Ishikawa (cell line): Measurements from ENCODE around the gene MRPL57.
A peak's percentile ranks its signal among the peaks of the same experiment; 100 is the strongest.

ENCODE experiments used
- CEBPB ChIP-seq: IDR thresholded peaks from 2 replicates; pipeline ENCODE4 v1.6.1; 2012
- CREB1 ChIP-seq: IDR thresholded peaks from 2 replicates; pipeline ENCODE4 v1.6.1; 2012; ENCODE audit warnings: low read depth
- EGR1 ChIP-seq: IDR thresholded peaks from 2 replicates; pipeline ENCODE4 v1.6.1; 2012
- EP300 ChIP-seq: IDR thresholded peaks from 2 replicates; pipeline ENCODE4 v1.6.1; 2012; ENCODE audit warnings: borderline replicate concordance
- FOXM1 ChIP-seq: IDR thresholded peaks from 2 replicates; pipeline ENCODE4 v1.6.1; 2012; ENCODE audit warnings: low read depth, borderline replicate concordance
- MAX ChIP-seq: IDR thresholded peaks from 2 replicates; pipeline ENCODE4 v1.6.1; 2012
- NFIC ChIP-seq: IDR thresholded peaks from 2 replicates; pipeline ENCODE4 v1.6.1; 2012
- RAD21 ChIP-seq: IDR thresholded peaks from 2 replicates; pipeline ENCODE4 v1.6.1; 2012; ENCODE audit warnings: low read depth
- REST ChIP-seq: IDR thresholded peaks from 2 replicates; pipeline ENCODE4 v1.6.1; 2012; ENCODE audit warnings: low read depth, mild to moderate bottlenecking
- TAF1 ChIP-seq: IDR thresholded peaks from 2 replicates; pipeline ENCODE4 v1.6.1; 2012; ENCODE audit warnings: low read depth, mild to moderate bottlenecking
- TCF12 ChIP-seq: IDR thresholded peaks from 2 replicates; pipeline ENCODE4 v1.6.1; 2012; ENCODE audit warnings: low read depth
- TEAD4 ChIP-seq: IDR thresholded peaks from 2 replicates; pipeline ENCODE4 v1.6.1; 2012
- USF1 ChIP-seq: IDR thresholded peaks from 2 replicates; pipeline ENCODE4 v1.6.1; 2012
- YY1 ChIP-seq: IDR thresholded peaks from 2 replicates; pipeline ENCODE4 v1.6.1; 2012; ENCODE audit warnings: low read depth
- ZBTB7A ChIP-seq: IDR thresholded peaks from 2 replicates; pipeline ENCODE4 v1.6.1; 2012; ENCODE audit warnings: low read depth

Gene MRPL57

GRCh38 chr13:21171420-21171819, 5.0 kb upstream of the MRPL57 start:
- TF ChIP-seq TAF1 (no peak), ZBTB7A (no peak), YY1 (no peak), RAD21 (no peak), USF1 (no peak), TEAD4 (no peak), FOXM1 (no peak), CEBPB (no peak), CREB1 (no peak), EP300 (no peak), NFIC (no peak), MAX (no peak), TCF12 (no peak), REST (no peak), EGR1 (no peak)

- TF ChIP-seq USF1 (peak; percentile 40), TCF12 (no peak), NFIC (no peak)
Observed at GRCh38 chr13:21175656-21176214, 723 bp upstream of the MRPL57 start.

- TF ChIP-seq TAF1 (no peak), CREB1 (no peak), TCF12 (no peak), REST (no peak), RAD21 (no peak), MAX (no peak), ZBTB7A (no peak), YY1 (no peak), FOXM1 (no peak), CEBPB (no peak), EGR1 (no peak), NFIC (no peak), TEAD4 (no peak), USF1 (no peak), EP300 (no peak)
Observed at GRCh38 chr13:21176982-21177284, 475 bp downstream of the MRPL57 start.

- TF ChIP-seq EP300 (no peak), NFIC (no peak), REST (no peak)
Observed at GRCh38 chr13:21181671-21182070, 5.2 kb downstream of the MRPL57 start.
